Measurements from ENCODE around the gene LRRC47. TPM values are rescaled to one million over a fixed set of nuclear protein-coding genes. Genes with fewer than 3 reads are reported as not detected.
A peak's percentile ranks its signal among the peaks of the same experiment; 100 is the strongest.

LRRC47 gene
- total RNA-seq, 1 donor from 2014 or later = 34.2 TPM

GRCh38 chr1:3821004-3821403 lies 24.7 kb upstream of the LRRC47 start:
- H3K27ac ChIP-seq = no peak overlapping the region
- H3K27me3 ChIP-seq = no peaks in the 10 kb centered on the region
- intact Hi-C loops (cut with DNase I) = no loop called here
- no peaks in the 10 kb centered on the region for H3K9me3 ChIP-seq
- ATAC-seq = no peak
- H3K4me3 ChIP-seq = no peak overlapping the region
- TF ChIP-seq CTCF (IDR thresholded peaks at IDR 0.05) = no peak
- DNase-seq = no peak
- H3K4me1 ChIP-seq = no peaks in the 10 kb centered on the region
- H3K36me3 ChIP-seq = peaks cover 60% of the 10 kb centered on the region

- Histone ChIP-seq H3K27ac (no peak overlapping the region), H3K9me3 (no peaks in the 10 kb centered on the region), H3K27me3 (no peaks in the 10 kb centered on the region), H3K4me3 (no peak overlapping the region), H3K4me1 (no peaks in the 10 kb centered on the region), H3K36me3 (peaks cover 60% of the 10 kb centered on the region)
- no peak for TF ChIP-seq CTCF (IDR thresholded peaks at IDR 0.05)
- ATAC-seq = no peak
- DNase-seq = peak; percentile 34
- intact Hi-C loops (cut with DNase I) = no loop called here
These were observed 24.0 kb upstream of the LRRC47 start for GRCh38 chr1:3820316-3820715.

- intact Hi-C loops (cut with DNase I) = no loop called here
- no peaks in the 10 kb centered on the region for H3K4me1 ChIP-seq
- H3K27ac ChIP-seq = no peak overlapping the region
- peaks cover 62% of the 10 kb centered on the region for H3K36me3 ChIP-seq
- peak; percentile 40 for DNase-seq
- no peaks in the 10 kb centered on the region for H3K27me3 ChIP-seq
- no peaks in the 10 kb centered on the region for H3K9me3 ChIP-seq
- ATAC-seq = no peak
- no peak for TF ChIP-seq CTCF (IDR thresholded peaks at IDR 0.05)
- no peak overlapping the region for H3K4me3 ChIP-seq
These were observed 23.5 kb upstream of the LRRC47 start for GRCh38 chr1:3819771-3820200.

- Histone ChIP-seq H3K27ac (no peak overlapping the region), H3K9me3 (no peaks in the 10 kb centered on the region), H3K4me3 (no peak overlapping the region), H3K36me3 (peaks cover 58% of the 10 kb centered on the region), H3K4me1 (no peaks in the 10 kb centered on the region), H3K27me3 (no peaks in the 10 kb centered on the region)
- DNase-seq (peak; percentile 46), ATAC-seq (no peak)
- TF ChIP-seq CTCF (IDR thresholded peaks at IDR 0.05) = no peak
- intact Hi-C loops (cut with DNase I) = no loop called here
These were observed 21.7 kb upstream of the LRRC47 start for GRCh38 chr1:3817821-3818597.

GRCh38 chr1:3817138-3817740 lies 20.9 kb upstream of the LRRC47 start:
- DNase-seq (peak; percentile 62), ATAC-seq (no peak)
- H3K9me3 ChIP-seq = no peaks in the 10 kb centered on the region
- H3K27ac ChIP-seq = no peak overlapping the region
- peaks cover 50% of the 10 kb centered on the region for H3K36me3 ChIP-seq
- no peaks in the 10 kb centered on the region for H3K27me3 ChIP-seq
- intact Hi-C loops (cut with DNase I) = no loop called here
- TF ChIP-seq CTCF (IDR thresholded peaks at IDR 0.05) = no peak
- no peaks in the 10 kb centered on the region for H3K4me1 ChIP-seq
- no peak overlapping the region for H3K4me3 ChIP-seq
